ENCODE data around the gene TCF12.
"Not testable (repeated sequence)": the region's sequence is repeated elsewhere in the genome, so short reads cannot be mapped to it uniquely, and the experiment has no call there.

TCF12 gene

DNA sequence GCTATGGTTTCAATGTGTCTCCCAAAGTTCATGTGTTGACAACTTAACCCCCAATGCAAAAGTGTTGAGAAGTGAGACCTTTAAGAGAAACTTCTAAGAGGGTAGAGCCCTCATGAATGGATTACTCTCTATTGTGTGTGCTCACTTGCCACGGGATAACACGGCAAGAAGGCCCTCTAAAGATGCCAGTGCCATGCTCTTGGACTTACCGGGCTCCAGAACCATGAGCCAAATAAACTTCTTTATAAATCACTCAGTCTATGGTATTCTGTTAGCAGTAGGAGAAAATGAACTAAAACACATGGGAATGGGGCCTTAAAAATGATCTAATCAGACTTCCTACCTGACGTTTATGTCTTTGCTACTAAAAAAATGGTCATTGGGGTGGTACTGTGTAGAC, 2.6 kb upstream of the TCF12 start:
- in situ Hi-C loops (cut with HindIII; ENCODE audit: low sequenced_read_pairs): no loop called here

DNA sequence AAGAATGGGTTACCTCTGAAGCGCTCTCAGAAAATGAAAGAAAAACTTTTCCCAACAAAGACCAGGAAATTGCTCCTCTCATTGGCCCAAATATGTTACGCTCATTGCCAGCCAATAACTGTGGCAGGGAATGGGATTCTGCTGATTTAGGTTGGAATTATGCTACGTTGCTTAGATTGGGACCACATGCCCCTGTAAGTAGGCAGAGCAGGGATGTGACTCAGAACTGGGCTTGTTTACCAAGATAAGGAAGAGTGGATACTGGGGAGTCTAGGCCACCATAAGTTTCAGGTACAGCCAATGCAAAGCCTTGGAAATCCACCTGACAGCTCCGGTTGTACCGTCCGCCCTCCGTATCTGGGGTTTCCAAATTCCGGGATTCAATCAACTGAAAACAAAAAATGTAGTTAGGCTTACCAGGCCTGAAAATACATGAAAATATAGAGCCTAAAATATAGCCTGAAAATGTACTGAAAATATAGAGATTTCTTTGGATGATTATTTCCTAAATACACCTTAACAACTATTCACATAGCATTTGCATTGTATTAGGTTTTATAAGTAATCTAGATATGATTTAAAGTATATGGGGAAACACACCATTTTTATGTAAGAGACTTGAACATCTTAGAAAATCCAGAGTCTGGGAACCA, 1.5 kb upstream of the TCF12 start:
- in situ Hi-C loops (cut with HindIII; ENCODE audit: low sequenced_read_pairs): no loop called here

DNA sequence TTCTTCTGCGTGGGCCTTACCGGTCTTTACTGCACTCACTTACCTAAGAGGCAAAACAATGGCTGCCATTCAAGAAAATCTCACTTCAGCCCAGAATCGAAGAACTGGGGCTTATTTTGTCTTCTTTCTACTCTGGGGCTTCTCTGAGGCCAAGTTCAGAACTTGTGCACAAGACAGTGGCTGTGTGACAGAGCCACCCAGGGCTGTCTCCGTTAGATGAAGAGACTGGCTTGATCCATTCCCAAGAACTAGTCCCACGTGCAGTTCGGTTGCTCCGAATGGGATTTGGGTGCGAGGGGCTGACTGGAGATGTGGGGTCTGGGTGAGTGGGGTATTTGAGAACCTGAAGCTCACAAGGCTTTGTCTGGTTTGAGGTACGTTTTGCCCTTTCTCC, 795 bp upstream of the TCF12 start:
- in situ Hi-C loops (cut with HindIII; ENCODE audit: low sequenced_read_pairs): no loop called here

DNA sequence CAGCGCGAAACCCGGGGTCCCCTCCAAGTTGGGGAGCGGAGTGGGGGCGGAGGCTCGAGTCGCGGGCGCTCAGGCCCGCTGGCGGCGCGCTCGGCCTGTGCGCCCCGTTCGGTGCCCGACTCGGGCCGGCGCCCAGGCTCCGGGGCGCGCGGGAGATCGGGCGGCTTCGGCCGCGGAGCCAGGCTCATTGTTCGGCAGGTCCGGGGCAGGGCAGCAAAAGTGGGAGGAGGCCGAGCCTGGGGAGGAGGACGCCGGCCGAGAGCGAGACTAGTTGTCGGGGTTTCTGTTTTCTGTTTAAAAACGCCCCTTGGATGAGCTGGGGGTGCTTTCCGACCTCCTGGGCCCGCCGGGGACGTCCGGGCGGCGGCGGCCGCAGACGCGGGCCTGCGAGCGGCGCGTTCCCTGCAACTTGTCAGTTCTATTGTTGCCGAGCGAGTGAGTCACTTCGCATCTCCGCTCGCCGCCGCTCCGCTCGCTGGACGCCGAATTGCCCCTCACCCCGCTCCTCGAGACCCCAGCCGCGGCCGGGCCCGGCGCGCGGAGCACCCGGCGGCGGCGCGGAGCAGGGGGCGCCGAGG, 676 bp downstream of the TCF12 start:
- in situ Hi-C loops (cut with HindIII; ENCODE audit: low sequenced_read_pairs): no loop called here

DNA sequence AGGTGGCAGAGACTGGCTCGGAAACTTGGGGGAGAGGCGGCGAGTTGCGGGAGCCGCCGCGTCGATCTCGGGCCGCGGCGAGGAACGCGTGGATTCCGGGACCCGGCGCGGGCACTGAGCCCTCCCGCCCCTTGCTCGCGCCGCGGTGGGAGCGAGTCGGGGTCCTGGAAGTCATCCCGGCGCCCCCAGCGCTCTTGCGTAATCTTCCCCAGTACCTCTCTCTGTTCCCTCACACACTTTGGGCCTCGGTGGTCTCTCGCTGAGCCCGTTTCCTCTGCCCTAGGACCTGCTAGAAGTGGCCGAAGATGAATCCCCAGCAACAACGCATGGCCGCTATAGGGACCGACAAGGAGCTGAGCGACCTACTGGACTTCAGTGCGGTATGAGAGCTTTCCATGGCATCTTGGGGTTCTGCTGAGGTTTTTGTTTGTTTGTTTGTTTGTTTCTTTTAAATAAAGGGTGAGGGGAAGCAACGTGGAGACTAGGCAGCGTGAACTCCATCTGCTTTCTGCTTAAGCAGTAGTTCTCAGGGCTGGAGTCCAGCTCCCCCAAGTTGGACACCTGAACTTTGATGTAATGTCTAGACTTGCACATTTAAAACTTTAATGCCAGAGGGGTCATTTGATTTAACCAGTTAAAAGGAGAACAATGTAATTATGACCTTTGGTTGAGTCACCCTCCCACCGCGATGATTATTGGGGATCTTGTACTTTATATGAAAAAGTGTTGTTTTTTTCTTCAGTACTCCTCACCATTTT, 1.3 kb downstream of the TCF12 start:
- in situ Hi-C loops (cut with HindIII; ENCODE audit: low sequenced_read_pairs): no loop called here

DNA sequence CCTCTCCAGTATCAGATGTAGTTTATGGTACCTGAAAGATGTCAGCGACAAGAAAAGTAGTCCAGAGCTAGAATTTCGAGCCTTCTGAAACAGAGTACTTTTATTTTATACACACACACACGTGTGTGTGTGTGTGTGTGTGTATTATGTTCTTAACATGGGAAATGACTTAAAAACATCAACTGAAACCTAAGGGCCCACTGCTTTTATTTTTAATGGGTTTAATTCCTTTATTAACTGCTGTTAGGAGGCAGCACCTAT, 1.9 kb downstream of the TCF12 start:
- in situ Hi-C loops (cut with HindIII; ENCODE audit: low sequenced_read_pairs): no loop called here

DNA sequence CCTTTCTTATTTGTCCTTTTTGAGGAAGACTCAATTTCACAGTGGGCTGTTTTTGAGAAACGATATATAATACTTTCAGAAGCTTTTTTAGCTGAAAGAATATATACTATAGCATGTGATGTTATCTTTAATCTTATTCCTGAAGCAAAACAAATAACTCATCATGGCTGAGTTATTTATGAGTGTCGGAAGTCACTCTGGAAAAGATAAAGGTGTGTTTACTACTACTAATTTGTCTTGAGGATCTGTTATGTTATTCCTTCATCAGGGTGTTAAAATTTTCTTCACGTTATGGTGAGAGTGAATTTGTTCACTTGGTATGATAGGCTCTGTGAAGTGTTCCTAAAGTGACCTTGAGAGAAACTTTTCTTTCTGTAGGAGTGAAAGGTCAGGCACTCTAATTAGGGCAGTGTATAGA, 4.7 kb downstream of the TCF12 start:
- in situ Hi-C loops (cut with HindIII; ENCODE audit: low sequenced_read_pairs): no loop called here

DNA sequence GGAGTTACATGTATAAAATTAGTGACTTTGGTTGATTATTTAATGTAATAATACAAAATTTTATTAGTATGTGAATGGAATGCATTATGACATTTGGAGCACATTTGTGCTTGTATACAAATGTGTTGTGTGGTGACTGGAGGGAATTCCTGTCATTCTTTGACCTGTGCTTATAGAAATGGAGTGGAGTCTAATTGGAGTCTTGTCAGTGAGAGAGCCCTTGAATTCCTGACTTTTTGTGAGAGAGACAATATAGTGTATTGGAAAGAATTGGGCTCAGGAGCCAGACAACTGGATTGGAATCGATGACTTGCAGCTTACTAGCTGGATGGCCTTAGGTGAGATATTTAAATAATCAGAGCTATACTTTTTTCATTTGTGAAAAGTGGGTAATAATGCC, 9.4 kb downstream of the TCF12 start:
- in situ Hi-C loops (cut with HindIII; ENCODE audit: low sequenced_read_pairs): no loop called here

DNA sequence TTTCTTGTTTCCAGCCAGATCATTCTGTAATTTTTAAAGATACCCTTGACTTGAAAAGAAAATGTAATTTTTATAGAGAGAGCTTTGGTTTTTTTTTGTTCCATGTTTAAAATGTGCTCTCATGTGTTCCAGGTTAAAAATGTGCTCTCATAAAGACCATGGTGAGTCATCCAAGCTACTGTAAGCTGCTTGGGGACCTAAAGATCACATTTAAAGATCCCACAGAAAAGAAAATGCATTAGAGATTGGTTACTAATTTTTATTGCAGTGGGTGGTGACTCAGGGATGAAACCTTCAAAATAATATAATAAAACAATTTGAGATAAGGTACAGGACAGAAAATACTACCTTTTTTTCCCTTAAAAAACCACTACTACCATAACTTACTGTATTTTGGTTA, 11.0 kb downstream of the TCF12 start:
- in situ Hi-C loops (cut with HindIII; ENCODE audit: low sequenced_read_pairs): no loop called here

DNA sequence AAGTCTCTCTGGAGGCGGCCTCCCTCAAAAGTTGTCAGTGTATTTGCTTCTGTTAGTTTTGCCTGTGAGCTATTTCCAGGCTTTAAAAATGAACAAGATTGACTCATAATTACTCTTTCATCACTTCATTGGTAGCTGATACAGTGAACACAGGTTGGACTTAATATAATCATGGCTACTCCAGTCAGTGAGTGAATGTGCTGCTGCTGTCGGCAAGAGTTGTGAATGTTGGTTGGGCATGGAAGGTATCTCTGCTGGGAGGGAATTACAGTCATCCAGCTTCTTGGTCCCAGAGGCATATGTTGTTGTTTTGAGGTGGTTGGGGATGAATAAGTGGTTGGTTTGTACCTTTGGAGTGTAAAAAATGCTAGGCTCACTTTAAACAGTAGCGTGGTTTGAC, 11.5 kb downstream of the TCF12 start:
- in situ Hi-C loops (cut with HindIII; ENCODE audit: low sequenced_read_pairs): no loop called here

DNA sequence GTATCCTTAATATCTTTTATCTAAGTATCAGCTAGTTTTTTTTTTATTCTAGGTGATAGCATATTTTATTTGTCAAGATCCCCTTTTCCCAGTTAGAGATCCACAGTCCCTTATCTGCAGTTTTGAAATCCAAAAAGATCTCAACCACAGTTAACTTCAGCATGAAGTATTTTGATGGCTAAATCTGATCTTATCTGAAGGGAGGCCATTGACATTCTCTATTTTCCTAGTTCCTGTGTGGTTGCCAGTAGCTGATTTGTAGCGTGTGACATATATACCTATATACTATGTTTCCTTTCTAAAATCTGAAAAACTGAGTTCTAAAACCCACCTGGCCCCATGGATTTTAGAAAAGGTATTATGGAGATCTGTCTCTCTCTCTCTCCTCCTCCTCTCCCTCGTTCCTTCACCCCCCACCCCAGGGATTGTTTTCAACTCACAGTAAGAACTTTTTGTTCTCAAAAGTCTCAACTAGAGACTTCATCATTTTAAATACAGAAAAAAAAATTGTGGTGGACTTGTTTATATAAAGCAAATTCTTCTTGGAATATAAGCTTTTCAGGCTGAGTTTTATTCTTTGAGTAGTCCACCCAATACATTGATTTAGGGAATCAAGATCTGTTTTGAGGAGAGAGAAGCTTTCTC, 12.3 kb downstream of the TCF12 start:
- in situ Hi-C loops (cut with HindIII; ENCODE audit: low sequenced_read_pairs): no loop called here

DNA sequence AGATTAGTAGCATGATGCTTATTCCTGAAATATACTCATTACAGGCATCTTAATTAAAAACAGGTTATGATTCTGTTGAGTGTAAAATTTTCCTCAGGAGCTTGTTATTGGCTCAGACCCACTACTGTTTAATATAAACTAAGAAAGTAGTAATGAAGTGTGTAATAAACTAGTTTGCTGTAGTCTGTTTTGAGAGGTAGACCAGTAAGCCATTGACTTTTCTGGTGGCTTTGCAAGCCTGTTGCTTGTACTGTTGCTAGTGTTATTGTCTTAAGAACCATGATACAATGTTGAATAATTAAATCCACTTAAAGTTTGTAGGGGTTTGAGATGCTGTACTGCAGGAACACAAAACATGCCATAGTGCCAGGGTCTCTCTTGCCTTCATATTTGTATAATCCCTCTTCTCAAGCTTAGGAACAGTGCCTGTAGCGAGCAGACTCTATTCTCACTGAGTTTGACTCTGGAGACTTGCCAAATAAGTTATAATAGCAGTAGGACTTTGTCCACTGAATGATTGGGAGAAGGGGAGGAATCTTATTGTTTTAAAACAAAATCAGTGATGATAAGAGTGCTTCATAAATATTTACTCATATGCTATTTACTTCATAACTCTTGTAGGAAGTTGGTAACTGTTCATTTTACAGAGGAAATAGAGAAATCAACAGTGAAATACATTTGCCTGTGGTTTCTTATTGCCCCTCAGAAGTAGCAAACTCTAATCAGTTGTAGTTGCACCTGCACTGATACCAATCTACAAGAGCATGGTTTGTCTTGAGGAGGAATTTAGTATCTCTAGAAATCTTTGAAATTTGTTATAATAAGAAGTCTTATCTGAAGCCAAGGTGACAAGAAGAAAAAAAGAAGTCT, 13.4 kb downstream of the TCF12 start:
- in situ Hi-C loops (cut with HindIII; ENCODE audit: low sequenced_read_pairs): no loop called here

DNA sequence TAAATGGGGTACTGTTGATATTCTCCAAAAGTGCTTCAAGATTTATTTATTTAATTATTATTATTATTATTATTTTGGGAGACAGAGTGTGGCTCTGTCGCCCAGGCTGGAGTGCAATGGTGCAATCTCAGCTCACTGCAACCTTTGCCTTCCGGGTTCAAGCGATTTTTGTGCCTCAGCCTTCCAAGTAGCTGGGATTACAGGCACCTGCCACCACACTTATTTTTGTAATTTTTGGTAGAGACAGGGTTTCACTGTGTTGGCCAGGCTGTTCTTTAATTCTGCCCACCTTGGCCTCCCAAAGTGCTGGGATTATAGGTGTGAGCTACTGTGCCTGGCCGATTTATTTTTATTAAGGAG, 14.0 kb downstream of the TCF12 start:
- in situ Hi-C loops (cut with HindIII; ENCODE audit: low sequenced_read_pairs): not testable (repeated sequence)

DNA sequence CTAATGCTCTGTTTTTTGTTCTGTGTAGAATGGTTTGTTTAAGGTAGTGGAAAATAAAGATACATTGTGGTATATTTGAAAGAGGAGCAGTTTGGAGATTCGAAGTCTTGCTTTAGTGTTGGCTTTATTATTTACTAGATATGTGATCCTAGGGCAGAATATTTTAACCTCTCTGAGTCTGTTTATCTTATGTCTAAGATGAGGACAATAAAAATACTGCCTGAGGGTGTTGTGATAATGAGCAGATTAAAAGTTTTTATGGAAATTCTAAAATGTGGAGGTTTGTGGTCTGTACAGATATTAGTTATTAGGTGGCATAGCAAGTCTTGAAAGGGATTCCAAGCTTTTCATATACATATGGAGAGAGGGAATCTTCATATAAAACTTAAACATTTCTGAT, 15.0 kb downstream of the TCF12 start:
- in situ Hi-C loops (cut with HindIII; ENCODE audit: low sequenced_read_pairs): no loop called here

DNA sequence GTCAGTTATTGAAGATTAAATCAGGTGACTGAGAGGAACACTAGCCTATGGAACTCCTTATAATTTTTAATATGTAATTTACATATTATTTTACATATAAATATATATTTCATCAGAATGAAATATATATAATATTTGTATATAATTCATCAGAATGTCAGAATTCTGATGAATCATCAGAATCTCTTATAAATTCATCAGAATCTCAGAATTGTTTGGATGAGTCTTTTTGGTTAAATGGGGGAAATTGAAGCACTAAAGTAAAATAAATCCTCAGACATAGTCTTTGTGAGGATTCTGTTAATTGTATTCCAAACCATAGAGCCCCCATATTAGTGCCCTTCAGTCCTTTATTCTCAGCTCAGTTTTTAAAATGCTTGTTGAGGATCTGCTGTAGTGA, 15.4 kb downstream of the TCF12 start:
- in situ Hi-C loops (cut with HindIII; ENCODE audit: low sequenced_read_pairs): no loop called here

DNA sequence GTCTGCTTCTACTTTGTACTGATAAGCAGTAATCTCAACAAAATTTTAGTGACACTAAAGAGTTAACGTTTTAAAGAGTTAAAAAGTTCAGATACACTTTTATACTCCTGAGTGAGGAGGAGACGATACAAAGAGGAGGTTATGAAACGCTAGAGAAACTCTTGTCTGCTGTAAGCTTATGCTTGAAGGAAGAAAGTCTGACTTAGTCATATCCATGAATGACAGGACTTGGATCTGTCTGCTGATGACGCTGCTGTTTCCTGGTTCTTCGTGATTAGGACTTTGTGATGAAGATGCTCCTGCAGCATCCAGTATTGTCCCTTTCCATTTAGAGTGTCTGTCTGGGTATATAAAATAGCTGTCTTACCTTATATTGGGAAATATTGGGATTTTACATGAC, 15.8 kb downstream of the TCF12 start:
- in situ Hi-C loops (cut with HindIII; ENCODE audit: low sequenced_read_pairs): no loop called here

DNA sequence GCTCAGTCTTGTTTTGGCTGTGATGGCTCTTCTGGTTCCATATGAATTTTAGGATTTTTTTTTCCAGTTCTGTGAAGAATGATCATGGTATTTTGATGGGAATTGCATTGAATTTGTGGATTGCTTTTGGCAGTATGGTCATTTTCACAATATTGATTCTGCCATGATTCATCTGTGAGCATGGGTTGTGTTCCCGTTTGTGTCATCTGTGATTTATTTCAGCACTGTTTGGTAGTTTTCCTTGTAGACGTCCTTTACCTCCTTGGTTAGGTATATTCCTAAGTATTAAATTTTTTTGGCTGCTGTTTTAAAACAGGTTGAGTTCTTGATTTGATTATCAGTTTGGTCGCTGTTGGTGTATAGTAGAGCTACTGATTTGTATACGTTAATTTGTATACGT, 18.5 kb downstream of the TCF12 start:
- in situ Hi-C loops (cut with HindIII; ENCODE audit: low sequenced_read_pairs): no loop called here

DNA sequence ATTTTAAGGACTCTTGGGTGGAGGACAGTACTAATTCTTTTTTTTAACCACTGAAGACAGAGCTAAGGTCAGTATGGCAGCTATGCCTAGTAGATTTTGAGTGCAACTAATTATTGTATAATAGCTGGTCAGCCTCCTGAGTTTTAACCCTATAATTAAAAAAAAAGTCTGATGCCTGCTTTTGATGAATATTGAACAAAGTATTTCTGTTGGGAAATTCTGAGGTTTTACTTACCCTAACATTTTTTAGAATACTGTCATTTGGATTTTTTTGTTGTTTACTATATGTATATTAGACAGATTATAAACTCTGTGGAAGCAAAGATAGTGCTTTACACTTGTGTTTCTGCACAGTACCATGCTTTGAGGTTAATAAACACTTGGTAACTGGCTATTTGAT, 20.8 kb downstream of the TCF12 start:
- in situ Hi-C loops (cut with HindIII; ENCODE audit: low sequenced_read_pairs): no loop called here

DNA sequence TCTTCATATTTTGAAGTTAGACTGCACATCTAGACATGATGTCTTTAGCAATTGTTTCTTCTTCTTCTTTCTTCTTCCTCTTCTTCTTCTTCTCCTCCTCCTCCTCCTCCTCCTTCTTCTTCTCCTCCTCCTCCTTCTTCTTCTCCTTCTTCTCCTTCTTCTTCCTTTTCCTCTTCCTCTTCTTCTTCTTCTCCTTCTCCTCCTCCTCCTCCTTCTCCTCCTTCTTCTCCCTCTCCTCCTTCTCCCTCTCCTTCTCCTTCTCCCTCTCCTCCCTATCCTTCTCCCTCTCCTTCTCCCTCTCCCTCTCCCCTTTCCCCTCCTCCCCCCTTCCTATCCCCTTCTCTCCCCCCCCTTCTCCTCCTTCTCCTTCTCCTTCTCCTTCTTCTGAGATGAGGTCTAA, 21.9 kb downstream of the TCF12 start:
- in situ Hi-C loops (cut with HindIII; ENCODE audit: low sequenced_read_pairs): no loop called here

DNA sequence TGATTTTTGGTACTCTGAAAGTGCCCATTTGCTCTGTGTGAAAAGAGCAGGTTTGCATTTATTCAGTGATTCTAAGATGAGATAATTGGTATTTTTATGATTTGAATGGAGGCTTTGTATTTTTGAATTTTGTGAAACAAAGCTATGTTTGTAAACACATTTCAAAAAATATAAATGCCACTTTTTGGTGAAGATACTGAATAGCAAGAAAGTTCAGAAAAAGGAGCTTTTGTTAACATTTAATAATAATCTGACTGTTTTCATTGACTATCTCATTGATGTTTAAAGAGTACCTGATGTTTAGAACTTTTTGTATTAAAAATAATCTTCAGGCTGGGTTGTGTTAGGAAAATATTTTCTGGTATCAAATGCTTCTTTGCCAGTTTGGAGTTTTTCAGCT, 23.7 kb downstream of the TCF12 start:
- in situ Hi-C loops (cut with HindIII; ENCODE audit: low sequenced_read_pairs): no loop called here

DNA sequence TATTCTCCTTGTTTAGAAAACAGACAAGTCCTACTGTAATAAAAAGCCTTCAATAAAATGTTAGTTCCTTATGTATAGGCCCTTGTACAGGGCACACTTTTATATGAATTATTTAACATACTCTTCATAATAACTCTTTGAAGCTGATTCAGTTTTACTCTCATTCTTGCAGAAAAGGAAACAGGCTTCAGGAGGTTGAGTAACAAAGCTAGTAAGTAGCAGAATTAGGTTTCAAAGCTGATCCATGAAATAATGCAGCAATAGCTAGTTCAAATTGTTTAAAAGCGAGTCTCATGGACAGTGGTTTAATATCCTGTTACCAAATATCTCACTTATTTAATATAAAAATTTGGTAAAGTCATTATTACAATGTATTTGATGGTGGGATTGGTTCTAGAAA, 25.0 kb downstream of the TCF12 start:
- in situ Hi-C loops (cut with HindIII; ENCODE audit: low sequenced_read_pairs): no loop called here
